ENCODE data around the gene PLXNA4. TPM values are rescaled to one million over a fixed set of nuclear protein-coding genes. Genes with fewer than 3 reads are reported as not detected.

Gene PLXNA4
- total and polyA plus RNA-seq, 2 experiments from 2014 or later: 0.08 to 0.80 TPM

DNA sequence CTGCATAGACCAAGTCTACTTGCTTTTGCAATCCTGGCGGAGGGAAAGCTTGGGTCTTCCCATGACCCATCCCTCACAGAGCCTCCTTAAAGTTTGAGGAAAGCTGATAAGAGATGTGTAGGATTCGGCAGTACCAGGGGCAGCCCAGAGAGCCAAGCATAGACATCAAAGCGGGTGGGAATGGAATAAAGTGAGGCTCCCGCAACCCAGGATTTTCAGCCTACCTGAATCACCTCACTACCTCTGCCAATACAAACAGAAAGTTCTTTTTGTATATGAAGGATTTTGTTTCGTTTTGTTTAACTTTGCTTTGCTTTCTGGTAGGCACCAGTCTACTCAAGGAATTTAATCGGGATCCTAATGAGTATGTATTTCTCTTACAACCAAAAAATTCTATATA lies 451.7 kb downstream of the PLXNA4 start:
- Histone ChIP-seq H3K27me3 (ENCODE audit: insufficient read depth) (no peaks in the 10 kb centered on the region), H3K27ac (ENCODE audit: low read depth) (no peak overlapping the region), H3K4me3 (no peak overlapping the region), H3K36me3 (ENCODE audit: insufficient read depth) (no peaks in the 10 kb centered on the region), H2AFZ (no peak overlapping the region), H3F3A (replicated peaks; ENCODE audit: low read depth) (no peaks in the 10 kb centered on the region), H4K20me1 (replicated peaks; ENCODE audit: insufficient read depth) (no peaks in the 10 kb centered on the region), H3K4me2 (no peak overlapping the region), H3K4me1 (ENCODE audit: insufficient read depth) (no peaks in the 10 kb centered on the region), H3K9me2 (ENCODE audit: insufficient read depth) (peaks cover 8% of the 10 kb centered on the region; the same call in 1 of the 2 replicates), H3K79me2 (replicated peaks; ENCODE audit: insufficient read depth) (no peaks in the 10 kb centered on the region)
- Mint-ChIP-seq H3K27me3 (ENCODE audit: insufficient read depth, low read depth, poor library complexity) (peaks cover 7% of the 10 kb centered on the region), H3K4me3 (no peak overlapping the region), H3K4me1 (peaks cover 10% of the 10 kb centered on the region), H3K36me3 (ENCODE audit: low read depth) (peaks cover 20% of the 10 kb centered on the region), H3K9me3 (peaks cover 23% of the 10 kb centered on the region), H3K27ac (no peak overlapping the region)
- DNase-seq (ENCODE audit: low spot score): no peak
- no peak for ATAC-seq
- TF ChIP-seq, protein P1, sequence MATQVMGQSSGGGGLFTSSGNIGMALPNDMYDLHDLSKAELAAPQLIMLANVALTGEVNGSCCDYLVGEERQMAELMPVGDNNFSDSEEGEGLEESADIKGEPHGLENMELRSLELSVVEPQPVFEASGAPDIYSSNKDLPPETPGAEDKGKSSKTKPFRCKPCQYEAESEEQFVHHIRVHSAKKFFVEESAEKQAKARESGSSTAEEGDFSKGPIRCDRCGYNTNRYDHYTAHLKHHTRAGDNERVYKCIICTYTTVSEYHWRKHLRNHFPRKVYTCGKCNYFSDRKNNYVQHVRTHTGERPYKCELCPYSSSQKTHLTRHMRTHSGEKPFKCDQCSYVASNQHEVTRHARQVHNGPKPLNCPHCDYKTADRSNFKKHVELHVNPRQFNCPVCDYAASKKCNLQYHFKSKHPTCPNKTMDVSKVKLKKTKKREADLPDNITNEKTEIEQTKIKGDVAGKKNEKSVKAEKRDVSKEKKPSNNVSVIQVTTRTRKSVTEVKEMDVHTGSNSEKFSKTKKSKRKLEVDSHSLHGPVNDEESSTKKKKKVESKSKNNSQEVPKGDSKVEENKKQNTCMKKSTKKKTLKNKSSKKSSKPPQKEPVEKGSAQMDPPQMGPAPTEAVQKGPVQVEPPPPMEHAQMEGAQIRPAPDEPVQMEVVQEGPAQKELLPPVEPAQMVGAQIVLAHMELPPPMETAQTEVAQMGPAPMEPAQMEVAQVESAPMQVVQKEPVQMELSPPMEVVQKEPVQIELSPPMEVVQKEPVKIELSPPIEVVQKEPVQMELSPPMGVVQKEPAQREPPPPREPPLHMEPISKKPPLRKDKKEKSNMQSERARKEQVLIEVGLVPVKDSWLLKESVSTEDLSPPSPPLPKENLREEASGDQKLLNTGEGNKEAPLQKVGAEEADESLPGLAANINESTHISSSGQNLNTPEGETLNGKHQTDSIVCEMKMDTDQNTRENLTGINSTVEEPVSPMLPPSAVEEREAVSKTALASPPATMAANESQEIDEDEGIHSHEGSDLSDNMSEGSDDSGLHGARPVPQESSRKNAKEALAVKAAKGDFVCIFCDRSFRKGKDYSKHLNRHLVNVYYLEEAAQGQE (IDR thresholded peaks at IDR 0.05; ENCODE audit: unreplicated experiment): no peak
- TF ChIP-seq, protein P2, sequence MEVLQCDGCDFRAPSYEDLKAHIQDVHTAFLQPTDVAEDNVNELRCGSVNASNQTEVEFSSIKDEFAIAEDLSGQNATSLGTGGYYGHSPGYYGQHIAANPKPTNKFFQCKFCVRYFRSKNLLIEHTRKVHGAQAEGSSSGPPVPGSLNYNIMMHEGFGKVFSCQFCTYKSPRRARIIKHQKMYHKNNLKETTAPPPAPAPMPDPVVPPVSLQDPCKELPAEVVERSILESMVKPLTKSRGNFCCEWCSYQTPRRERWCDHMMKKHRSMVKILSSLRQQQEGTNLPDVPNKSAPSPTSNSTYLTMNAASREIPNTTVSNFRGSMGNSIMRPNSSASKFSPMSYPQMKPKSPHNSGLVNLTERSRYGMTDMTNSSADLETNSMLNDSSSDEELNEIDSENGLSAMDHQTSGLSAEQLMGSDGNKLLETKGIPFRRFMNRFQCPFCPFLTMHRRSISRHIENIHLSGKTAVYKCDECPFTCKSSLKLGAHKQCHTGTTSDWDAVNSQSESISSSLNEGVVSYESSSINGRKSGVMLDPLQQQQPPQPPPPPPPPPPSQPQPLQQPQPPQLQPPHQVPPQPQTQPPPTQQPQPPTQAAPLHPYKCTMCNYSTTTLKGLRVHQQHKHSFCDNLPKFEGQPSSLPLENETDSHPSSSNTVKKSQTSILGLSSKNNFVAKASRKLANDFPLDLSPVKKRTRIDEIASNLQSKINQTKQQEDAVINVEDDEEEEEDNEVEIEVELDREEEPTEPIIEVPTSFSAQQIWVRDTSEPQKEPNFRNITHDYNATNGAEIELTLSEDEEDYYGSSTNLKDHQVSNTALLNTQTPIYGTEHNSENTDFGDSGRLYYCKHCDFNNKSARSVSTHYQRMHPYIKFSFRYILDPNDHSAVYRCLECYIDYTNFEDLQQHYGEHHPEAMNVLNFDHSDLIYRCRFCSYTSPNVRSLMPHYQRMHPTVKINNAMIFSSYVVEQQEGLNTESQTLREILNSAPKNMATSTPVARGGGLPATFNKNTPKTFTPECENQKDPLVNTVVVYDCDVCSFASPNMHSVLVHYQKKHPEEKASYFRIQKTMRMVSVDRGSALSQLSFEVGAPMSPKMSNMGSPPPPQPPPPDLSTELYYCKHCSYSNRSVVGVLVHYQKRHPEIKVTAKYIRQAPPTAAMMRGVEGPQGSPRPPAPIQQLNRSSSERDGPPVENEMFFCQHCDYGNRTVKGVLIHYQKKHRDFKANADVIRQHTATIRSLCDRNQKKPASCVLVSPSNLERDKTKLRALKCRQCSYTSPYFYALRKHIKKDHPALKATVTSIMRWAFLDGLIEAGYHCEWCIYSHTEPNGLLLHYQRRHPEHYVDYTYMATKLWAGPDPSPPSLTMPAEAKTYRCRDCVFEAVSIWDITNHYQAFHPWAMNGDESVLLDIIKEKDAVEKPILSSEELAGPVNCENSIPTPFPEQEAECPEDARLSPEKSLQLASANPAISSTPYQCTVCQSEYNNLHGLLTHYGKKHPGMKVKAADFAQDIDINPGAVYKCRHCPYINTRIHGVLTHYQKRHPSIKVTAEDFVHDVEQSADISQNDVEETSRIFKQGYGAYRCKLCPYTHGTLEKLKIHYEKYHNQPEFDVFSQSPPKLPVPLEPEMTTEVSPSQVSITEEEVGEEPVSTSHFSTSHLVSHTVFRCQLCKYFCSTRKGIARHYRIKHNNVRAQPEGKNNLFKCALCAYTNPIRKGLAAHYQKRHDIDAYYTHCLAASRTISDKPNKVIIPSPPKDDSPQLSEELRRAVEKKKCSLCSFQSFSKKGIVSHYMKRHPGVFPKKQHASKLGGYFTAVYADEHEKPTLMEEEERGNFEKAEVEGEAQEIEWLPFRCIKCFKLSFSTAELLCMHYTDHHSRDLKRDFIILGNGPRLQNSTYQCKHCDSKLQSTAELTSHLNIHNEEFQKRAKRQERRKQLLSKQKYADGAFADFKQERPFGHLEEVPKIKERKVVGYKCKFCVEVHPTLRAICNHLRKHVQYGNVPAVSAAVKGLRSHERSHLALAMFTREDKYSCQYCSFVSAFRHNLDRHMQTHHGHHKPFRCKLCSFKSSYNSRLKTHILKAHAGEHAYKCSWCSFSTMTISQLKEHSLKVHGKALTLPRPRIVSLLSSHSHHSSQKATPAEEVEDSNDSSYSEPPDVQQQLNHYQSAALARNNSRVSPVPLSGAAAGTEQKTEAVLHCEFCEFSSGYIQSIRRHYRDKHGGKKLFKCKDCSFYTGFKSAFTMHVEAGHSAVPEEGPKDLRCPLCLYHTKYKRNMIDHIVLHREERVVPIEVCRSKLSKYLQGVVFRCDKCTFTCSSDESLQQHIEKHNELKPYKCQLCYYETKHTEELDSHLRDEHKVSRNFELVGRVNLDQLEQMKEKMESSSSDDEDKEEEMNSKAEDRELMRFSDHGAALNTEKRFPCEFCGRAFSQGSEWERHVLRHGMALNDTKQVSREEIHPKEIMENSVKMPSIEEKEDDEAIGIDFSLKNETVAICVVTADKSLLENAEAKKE (CRISPR knock-in tag; IDR thresholded peaks at IDR 0.05): no peak
- TF ChIP-seq, protein P3, sequence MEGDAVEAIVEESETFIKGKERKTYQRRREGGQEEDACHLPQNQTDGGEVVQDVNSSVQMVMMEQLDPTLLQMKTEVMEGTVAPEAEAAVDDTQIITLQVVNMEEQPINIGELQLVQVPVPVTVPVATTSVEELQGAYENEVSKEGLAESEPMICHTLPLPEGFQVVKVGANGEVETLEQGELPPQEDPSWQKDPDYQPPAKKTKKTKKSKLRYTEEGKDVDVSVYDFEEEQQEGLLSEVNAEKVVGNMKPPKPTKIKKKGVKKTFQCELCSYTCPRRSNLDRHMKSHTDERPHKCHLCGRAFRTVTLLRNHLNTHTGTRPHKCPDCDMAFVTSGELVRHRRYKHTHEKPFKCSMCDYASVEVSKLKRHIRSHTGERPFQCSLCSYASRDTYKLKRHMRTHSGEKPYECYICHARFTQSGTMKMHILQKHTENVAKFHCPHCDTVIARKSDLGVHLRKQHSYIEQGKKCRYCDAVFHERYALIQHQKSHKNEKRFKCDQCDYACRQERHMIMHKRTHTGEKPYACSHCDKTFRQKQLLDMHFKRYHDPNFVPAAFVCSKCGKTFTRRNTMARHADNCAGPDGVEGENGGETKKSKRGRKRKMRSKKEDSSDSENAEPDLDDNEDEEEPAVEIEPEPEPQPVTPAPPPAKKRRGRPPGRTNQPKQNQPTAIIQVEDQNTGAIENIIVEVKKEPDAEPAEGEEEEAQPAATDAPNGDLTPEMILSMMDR (conservative IDR thresholded peaks at IDR 0.05; ENCODE audit: low read depth in 2 of 2): no peak
- TF ChIP-seq POLR2AphosphoS5 (IDR thresholded peaks at IDR 0.05; ENCODE audit: low read depth) (no peak), CREB1 (CRISPR knock-in tag; IDR thresholded peaks at IDR 0.05; ENCODE audit: low read depth) (no peak), EZH2phosphoT487 (IDR thresholded peaks at IDR 0.05; ENCODE audit: unreplicated experiment) (no peak), JUNB (IDR thresholded peaks at IDR 0.05; ENCODE audit: unreplicated experiment) (no peak), STAT1 (IDR thresholded peaks at IDR 0.05; ENCODE audit: unreplicated experiment) (no peak), NANOG (IDR thresholded peaks at IDR 0.05; ENCODE audit: borderline replicate concordance) (no peak), EZH2 (IDR thresholded peaks at IDR 0.05; ENCODE audit: low read depth, unreplicated experiment) (no peak), ZNF114 (CRISPR knock-in tag; IDR thresholded peaks at IDR 0.05) (no peak), ZNF331 (CRISPR knock-in tag; IDR thresholded peaks at IDR 0.05; ENCODE audit: low read depth) (no peak)
- TF ChIP-seq, protein P4, sequence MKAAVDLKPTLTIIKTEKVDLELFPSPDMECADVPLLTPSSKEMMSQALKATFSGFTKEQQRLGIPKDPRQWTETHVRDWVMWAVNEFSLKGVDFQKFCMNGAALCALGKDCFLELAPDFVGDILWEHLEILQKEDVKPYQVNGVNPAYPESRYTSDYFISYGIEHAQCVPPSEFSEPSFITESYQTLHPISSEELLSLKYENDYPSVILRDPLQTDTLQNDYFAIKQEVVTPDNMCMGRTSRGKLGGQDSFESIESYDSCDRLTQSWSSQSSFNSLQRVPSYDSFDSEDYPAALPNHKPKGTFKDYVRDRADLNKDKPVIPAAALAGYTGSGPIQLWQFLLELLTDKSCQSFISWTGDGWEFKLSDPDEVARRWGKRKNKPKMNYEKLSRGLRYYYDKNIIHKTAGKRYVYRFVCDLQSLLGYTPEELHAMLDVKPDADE (IDR thresholded peaks at IDR 0.05): no peak

Measured in GM23338 (cell line).